CD4-positive, alpha-beta T cell treated with Interferon alpha-2 for 1 hour (primary cell): Measurements from ENCODE around the gene DKK3.

Experiments
- DNase-seq, 2 donors: peaks; one replicate each; pipeline ENCODE4 v3.0.0-alpha.2; 2020 to 2022

DKK3 gene

GRCh38 chr11:11931461-11932055 is 76.9 kb downstream of the DKK3 start:
- DNase-seq, result peak in 1 of 2 donors; percentile 52

GRCh38 chr11:11929920-11930319 is 78.5 kb downstream of the DKK3 start:
- no peak for DNase-seq

- DNase-seq, result no peak
Observed at GRCh38 chr11:11923828-11924227, 84.6 kb downstream of the DKK3 start.

GRCh38 chr11:11916981-11917399 is 91.4 kb downstream of the DKK3 start:
- DNase-seq, result no peak

DNA sequence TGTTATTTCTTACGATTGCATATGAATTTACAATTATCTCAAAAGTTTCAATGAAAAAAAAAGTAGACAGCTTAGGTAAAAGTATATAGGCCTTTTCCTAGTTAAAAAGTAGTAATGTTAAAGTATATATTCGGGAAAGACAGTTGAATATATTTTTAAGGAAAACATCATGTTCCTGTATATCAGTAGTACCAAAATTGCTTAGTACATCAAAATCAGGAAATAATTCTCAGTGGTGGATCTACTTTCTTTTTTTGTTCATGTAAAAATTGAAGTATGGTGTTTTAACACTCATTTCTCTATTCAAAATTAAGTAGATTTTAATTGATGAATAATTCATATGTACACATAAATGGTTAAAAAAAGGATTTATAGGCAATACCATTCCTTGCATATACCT is 92.8 kb downstream of the DKK3 start:
- no peak for DNase-seq

GRCh38 chr11:11913395-11913794 is 95.0 kb downstream of the DKK3 start:
- no peak for DNase-seq
